ENCODE results near the gene DUOX1. TPM values are rescaled to one million over a fixed set of nuclear protein-coding genes. Genes with fewer than 3 reads are reported as not detected.

DUOX1 gene
- total RNA-seq, 1 donor: not detected

- no peak overlapping the region for H3K4me3 ChIP-seq (ENCODE audit: low read depth, low read length)
- peak; percentile 82 for DNase-seq (ENCODE audit: low read depth)
- no peak for TF ChIP-seq CTCF (IDR thresholded peaks at IDR 0.05; ENCODE audit: insufficient read depth, low read length)
Measured at GRCh38 chr15:45121706-45122417, 7.9 kb upstream of the DUOX1 start.

GRCh38 chr15:45122719-45123118 lies 7.1 kb upstream of the DUOX1 start:
- no peak for TF ChIP-seq CTCF (IDR thresholded peaks at IDR 0.05; ENCODE audit: insufficient read depth, low read length)
- DNase-seq (ENCODE audit: low read depth): no peak
- no peak overlapping the region for H3K4me3 ChIP-seq (ENCODE audit: low read depth, low read length)

- no peak for TF ChIP-seq CTCF (IDR thresholded peaks at IDR 0.05; ENCODE audit: insufficient read depth, low read length)
- DNase-seq (ENCODE audit: low read depth): no peak
- H3K4me3 ChIP-seq (ENCODE audit: low read depth, low read length): no peak overlapping the region
Measured at GRCh38 chr15:45123397-45123796, 6.4 kb upstream of the DUOX1 start.

- peak; percentile 34 for DNase-seq (ENCODE audit: low read depth)
- peak; percentile 66 for TF ChIP-seq CTCF (IDR thresholded peaks at IDR 0.05; ENCODE audit: insufficient read depth, low read length)
- no peak overlapping the region for H3K4me3 ChIP-seq (ENCODE audit: low read depth, low read length)
Measured at GRCh38 chr15:45126535-45127158, 3.1 kb upstream of the DUOX1 start.

- TF ChIP-seq CTCF (IDR thresholded peaks at IDR 0.05; ENCODE audit: insufficient read depth, low read length): no peak
- no peak overlapping the region for H3K4me3 ChIP-seq (ENCODE audit: low read depth, low read length)
- DNase-seq (ENCODE audit: low read depth): no peak
Measured at GRCh38 chr15:45128971-45129639, 689 bp upstream of the DUOX1 start.

GRCh38 chr15:45130291-45131000 lies 652 bp downstream of the DUOX1 start:
- no peak overlapping the region for H3K4me3 ChIP-seq (ENCODE audit: low read depth, low read length)
- DNase-seq (ENCODE audit: low read depth): no peak
- no peak for TF ChIP-seq CTCF (IDR thresholded peaks at IDR 0.05; ENCODE audit: insufficient read depth, low read length)
